GM12892 (cell line): Measurements from ENCODE around the gene DNPEP.

Experiments used
- POLR2A ChIP-seq: IDR thresholded peaks from 2 replicates; pipeline ENCODE4 v1.6.1; 2011; ENCODE audit warnings: low read depth, low read length, control low read depth
- POLR2AphosphoS5 ChIP-seq: IDR thresholded peaks from 2 replicates; pipeline ENCODE4 v1.6.1; 2011; ENCODE audit warnings: low read depth, low read length, control low read depth

- TF ChIP-seq POLR2A (no peak), POLR2AphosphoS5 (no peak)
Measured at GRCh38 chr2:219384083-219384713, 3.5 kb downstream of the DNPEP start.
